IMR-90 (cell line): Measurements from ENCODE around the gene USP25. TPM values are rescaled to one million over a fixed set of nuclear protein-coding genes. Genes with fewer than 3 reads are reported as not detected.
A peak's percentile ranks its signal among the peaks of the same experiment; 100 is the strongest.
"Not testable (repeated sequence)": the region's sequence is repeated elsewhere in the genome, so short reads cannot be mapped to it uniquely, and the experiment has no call there.

Source experiments
- ATAC-seq: fragments of 200-7000 bp; cut with Tn5 transposase; 2 replicates; pipeline ENCODE4 v1.9.1; 2020; ENCODE audit warnings: low read depth, mild to moderate bottlenecking, moderate library complexity
- BruUV-seq: library from RNA; stranded (reverse); fragments of 400-500 nt; replicated peaks from 2 replicates; lab custom pipeline; 2021; lab: Mats Ljungman, UMichigan
- CTCF ChIA-PET: fragments of 300-600 bp; formaldehyde crosslinking; extraction: SDS; loops from one replicate; lab custom pipeline; 2021; ENCODE audit warnings: antibody characterized with exemption; lab: Yijun Ruan, JAX
- POLR2A ChIA-PET: fragments of 300-600 bp; sonication (Branson Sonifier 250); formaldehyde crosslinking; loops from one replicate; lab custom pipeline; 2022; ENCODE audit warnings: antibody characterized with exemption; ENCODE audit not compliant: unreplicated experiment; lab: Charles Lee
- DNase-seq: peaks from one replicate; pipeline ENCODE4 v3.0.0; 2013
- H2AFZ ChIP-seq: replicated peaks from 2 replicates; pipeline ENCODE3; 2013; ENCODE audit warnings: low read length, mild to moderate bottlenecking; ENCODE audit not compliant: poor library complexity
- H2AK5ac ChIP-seq: 2 replicates; pipeline ENCODE4 v1.6.1; 2013; ENCODE audit warnings: low read depth, low read length, inconsistent platforms
- H2AK9ac ChIP-seq: replicated peaks from 2 replicates; pipeline ENCODE3; 2013; ENCODE audit warnings: mild to moderate bottlenecking, low read depth, low read length, moderate library complexity; ENCODE audit not compliant: poor library complexity
- H2BK120ac ChIP-seq: 2 replicates; pipeline ENCODE4 v1.6.1; 2013; ENCODE audit warnings: low read depth, low read length, inconsistent platforms
- H2BK15ac ChIP-seq: 3 replicates; pipeline ENCODE4 v1.6.1; 2013; ENCODE audit warnings: low read depth, low read length, inconsistent platforms
- H2BK20ac ChIP-seq: 2 replicates; pipeline ENCODE4 v1.6.1; 2013; ENCODE audit warnings: low read depth, mild to moderate bottlenecking, inconsistent platforms, low read length, moderate library complexity
- H2BK5ac ChIP-seq: 2 replicates; pipeline ENCODE4 v1.6.1; 2013; ENCODE audit warnings: mild to moderate bottlenecking, low read depth, low read length, inconsistent platforms; ENCODE audit not compliant: poor library complexity, severe bottlenecking
- H3K14ac ChIP-seq: replicated peaks from 2 replicates; pipeline ENCODE4 v1.6.1; 2013; ENCODE audit warnings: low read depth, low read length, inconsistent platforms
- H3K18ac ChIP-seq: 2 replicates; pipeline ENCODE4 v1.6.1; 2013; ENCODE audit warnings: low read depth, low read length, control low read depth
- H3K23ac ChIP-seq: 2 replicates; pipeline ENCODE4 v1.6.1; 2013; ENCODE audit warnings: low read depth, low read length, inconsistent platforms
- H3K27ac ChIP-seq: 2 replicates; pipeline ENCODE4 v1.5.1; 2013; ENCODE audit warnings: mild to moderate bottlenecking, control low read depth, low read length; ENCODE audit not compliant: insufficient read depth
- H3K27me3 ChIP-seq: 2 replicates; pipeline ENCODE4 v1.6.1; 2013; ENCODE audit warnings: low read length; ENCODE audit not compliant: control insufficient read depth, insufficient read depth
- H3K36me3 ChIP-seq: 2 replicates; pipeline ENCODE4 v1.6.1; 2013; ENCODE audit warnings: low read length, mixed read lengths; ENCODE audit not compliant: control insufficient read depth, insufficient read depth
- H3K4ac ChIP-seq: 2 replicates; pipeline ENCODE4 v1.6.1; 2013; ENCODE audit warnings: low read depth, low read length, inconsistent platforms
- H3K4me1 ChIP-seq: 2 replicates; pipeline ENCODE4 v1.6.1; 2013; ENCODE audit warnings: low read length, mixed read lengths; ENCODE audit not compliant: control insufficient read depth, insufficient read depth
- H3K4me2 ChIP-seq: 2 replicates; pipeline ENCODE4 v1.6.1; 2013; ENCODE audit warnings: low read depth, mild to moderate bottlenecking, control low read depth, low read length, moderate library complexity
- H3K4me3 ChIP-seq: 2 replicates; pipeline ENCODE4 v1.5.1; 2013; ENCODE audit warnings: low read depth, mild to moderate bottlenecking, control low read depth, low read length, moderate library complexity; ENCODE audit not compliant: insufficient read depth
- H3K56ac ChIP-seq: 2 replicates; pipeline ENCODE4 v1.6.1; 2013; ENCODE audit warnings: low read length, inconsistent platforms; ENCODE audit not compliant: insufficient read depth; ENCODE audit errors: extremely low read depth
- H3K79me1 ChIP-seq, 2 experiments: 2 replicates each; pipeline ENCODE4 v1.6.1; 2013; ENCODE audit warnings: low read length in 2 of 2, inconsistent platforms in 1 of 2, low read depth in 1 of 2
- H3K9ac ChIP-seq: 2 replicates; pipeline ENCODE4 v1.6.1; 2013; ENCODE audit warnings: low read depth, low read length, control low read depth
- H3K9me1 ChIP-seq: 2 replicates; pipeline ENCODE4 v1.6.1; 2013; ENCODE audit warnings: low read length, inconsistent platforms; ENCODE audit not compliant: insufficient read depth
- H3K9me3 ChIP-seq: 2 replicates; pipeline ENCODE4 v1.6.1; 2013; ENCODE audit warnings: low read length; ENCODE audit not compliant: control insufficient read depth, insufficient read depth
- H4K20me1 ChIP-seq: 2 replicates; pipeline ENCODE4 v1.6.1; 2013; ENCODE audit warnings: low read length, inconsistent platforms; ENCODE audit not compliant: insufficient read depth
- H4K5ac ChIP-seq: 2 replicates; pipeline ENCODE4 v1.6.1; 2013; ENCODE audit warnings: mild to moderate bottlenecking, low read depth, low read length, control low read depth
- H4K8ac ChIP-seq, 2 experiments: 2 replicates each; pipeline ENCODE4 v1.6.1; 2013; ENCODE audit warnings: low read depth in 2 of 2, low read length in 2 of 2, control low read depth in 1 of 2, inconsistent platforms in 1 of 2
- H4K91ac ChIP-seq: 2 replicates; pipeline ENCODE4 v1.6.1; 2013; ENCODE audit warnings: low read depth, low read length, inconsistent platforms; ENCODE audit not compliant: insufficient read depth
- CEBPB ChIP-seq: IDR thresholded peaks from 2 replicates; pipeline ENCODE4 v1.6.1; 2012; ENCODE audit warnings: low read depth, low read length, improper control_type of control experiment
- FOS ChIP-seq: fragments of 150-350 bp; IDR thresholded peaks from 2 replicates; pipeline ENCODE4 v1.6.1; 2016; ENCODE audit warnings: low read depth, low read length
- NFE2L2 ChIP-seq: fragments of 150-350 bp; IDR thresholded peaks from 2 replicates; pipeline ENCODE4 v1.6.1; 2016; ENCODE audit warnings: low read depth, mild to moderate bottlenecking, low read length
- POLR2A ChIP-seq: IDR thresholded peaks from 2 replicates; pipeline ENCODE4 v1.6.1; 2012; ENCODE audit warnings: mild to moderate bottlenecking, low read depth, low read length
- USF2 ChIP-seq: fragments of 150-350 bp; IDR thresholded peaks from 2 replicates; pipeline ENCODE4 v1.6.1; 2017; ENCODE audit warnings: mild to moderate bottlenecking, antibody characterized with exemption, low read length, low read depth
- WGBS, 2 experiments: methylation state at CpG; one replicate each; pipeline versions ENCODE4 v1.1.5 to v1.1.7; 2013; ENCODE audit warnings: missing lambda C conversion rate in 2 of 2; ENCODE audit not compliant: insufficient read length in 1 of 2; ENCODE audit errors: extremely low coverage in 2 of 2; 5-methylcytosine and 5-hydroxymethylcytosine counted together
- dilution Hi-C: fragments of 300-500 bp; cut with HindIII; formaldehyde crosslinking; loops from one replicate; pipeline ENCODE4 v1.14.3; 2018; ENCODE audit warnings: low sequenced_read_pairs; ENCODE audit not compliant: unreplicated experiment
- in situ Hi-C: fragments of 300-500 bp; cut with MboI; formaldehyde crosslinking; loops from 3 replicates; pipeline ENCODE4 v1.14.3; 2019; ENCODE audit warnings: low sequenced_read_pairs, inconsistent platforms, mixed read lengths
- intact Hi-C: fragments of 100-400 bp; cut with micrococcal nuclease; formaldehyde crosslinking; loops from 2 replicates; pipeline ENCODE4 v1.10.0; 2022
- polyA plus RNA-seq, 3 experiments: library from polyadenylated mRNA; depleted of rRNA; stranded (reverse); fragments of >200 nt; gene quantifications; 2 replicates each; pipeline ENCODE4 v1.2.3, GENCODE V29; 2012; ENCODE audit warnings: low replicate concordance in 1 of 3
- total RNA-seq: library from RNA; depleted of rRNA; stranded (reverse); fragments of >200 nt; gene quantifications from 2 replicates; pipeline ENCODE4 v1.2.3, GENCODE V29; 2012

USP25 gene
- total and polyA plus RNA-seq, 2 of the 4 experiments (the other 2 are of a cell fraction), result 9.3 to 23.3 TPM

GRCh38 chr21:15735409-15735808, 5.6 kb downstream of the USP25 start:
- Histone ChIP-seq H3K4me2 (no peak overlapping the region), H2BK15ac (no peak overlapping the region), H3K27ac (no peak overlapping the region), H3K9ac (no peak overlapping the region), H3K18ac (no peak overlapping the region), H2BK20ac (no peak overlapping the region), H3K4ac (no peak overlapping the region), H3K79me1 (peaks cover 13 to 44% of the 10 kb centered on the region in 2 experiments; a peak in 3 of 4 replicates), H2BK120ac (no peak overlapping the region), H2AK5ac (no peak overlapping the region), H3K27me3 (no peaks in the 10 kb centered on the region), H3K14ac (no peak overlapping the region), H3K4me3 (no peak overlapping the region), H3K9me3 (no peaks in the 10 kb centered on the region), H4K8ac (no peak overlapping the region), H4K20me1 (peaks cover 20% of the 10 kb centered on the region; the same call in 1 of the 2 replicates), H3K23ac (no peak overlapping the region), H2BK5ac (no peak overlapping the region), H3K9me1 (peaks cover 2% of the 10 kb centered on the region; the same call in 1 of the 2 replicates), H2AK9ac (no peak overlapping the region), H4K5ac (no peak overlapping the region), H3K36me3 (no peaks in the 10 kb centered on the region), H3K4me1 (peaks cover 3% of the 10 kb centered on the region; the same call in 1 of the 2 replicates), H3K56ac (no peak overlapping the region), H2AFZ (no peak overlapping the region), H4K91ac (no peak overlapping the region)
- ChIA-PET CTCF (interaction anchor here (1.0 kb wide), 1 partner anchor 9 kb away, joined by 3 read pairs; no protein-coding TSS in a partner anchor), POLR2A (no interaction called here)
- in situ Hi-C loops, result no loop called here
- ATAC-seq (no peak), DNase-seq (no peak)
- TF ChIP-seq FOS (no peak), NFE2L2 (peak; percentile 58; the same call in 1 of the 2 replicates), POLR2A (no peak), CEBPB (no peak), USF2 (no peak)
- WGBS, 2 experiments, result no CpG with 5 or more reads among the region's 2 CpGs
- dilution Hi-C loops, result no loop called here
- BruUV-seq, result no TSS peak
- intact Hi-C loops, result loop anchor here (2.0 to 5.0 kb wide), 2 partner anchors 13 to 42 kb away; no protein-coding TSS in a partner anchor

DNA sequence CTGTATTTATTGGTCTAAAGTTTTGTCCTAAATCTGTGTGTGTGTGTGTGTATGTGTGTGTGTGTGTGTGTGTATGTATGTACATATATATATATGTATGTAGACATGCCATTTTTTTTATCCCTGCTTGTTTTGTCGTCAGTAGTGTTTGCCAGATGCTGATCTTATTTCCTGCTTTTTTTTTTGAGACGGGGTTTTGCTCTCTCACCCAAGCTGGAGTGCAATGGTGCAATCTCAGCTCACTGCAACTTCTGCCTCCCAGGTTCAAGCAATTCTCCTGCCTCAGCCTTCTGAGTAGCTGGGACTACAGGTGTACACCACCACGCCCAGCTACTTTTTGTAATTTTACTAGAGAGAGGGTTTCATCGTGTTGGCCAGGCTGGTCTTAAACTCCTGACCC, 6.1 kb downstream of the USP25 start:
- intact Hi-C loops, result loop anchor here (2.0 to 5.0 kb wide), 2 partner anchors 13 to 41 kb away; no protein-coding TSS in a partner anchor

More for the DNA sequence above, 6.1 kb downstream of the USP25 start:
- H3K9ac ChIP-seq, H3K4me2 ChIP-seq, H4K91ac ChIP-seq, H3K36me3 ChIP-seq, H2BK120ac ChIP-seq, H2BK20ac ChIP-seq, H3K18ac ChIP-seq, H2AK9ac ChIP-seq, H3K27me3 ChIP-seq, H3K4me3 ChIP-seq, BruUV-seq, H3K9me1 ChIP-seq, CTCF ChIA-PET, H3K4ac ChIP-seq, in situ Hi-C loops, H3K4me1 ChIP-seq, ATAC-seq, H3K27ac ChIP-seq, H2BK15ac ChIP-seq, H2AFZ ChIP-seq, POLR2A ChIA-PET, DNase-seq, H4K5ac ChIP-seq, H2AK5ac ChIP-seq, H3K9me3 ChIP-seq, dilution Hi-C loops, H4K8ac ChIP-seq, H3K56ac ChIP-seq, H3K23ac ChIP-seq, H3K14ac ChIP-seq, H2BK5ac ChIP-seq: not testable (repeated sequence)
- no CpG with 5 or more reads among the region's 4 CpGs for WGBS, 2 experiments
- peaks cover 13 to 40% of the 10 kb centered on the region in 2 experiments; a peak in 3 of 4 replicates for H3K79me1 ChIP-seq
- peaks cover 17% of the 10 kb centered on the region; the same call in 1 of the 2 replicates for H4K20me1 ChIP-seq
